A673 (cell line): Measurements from ENCODE around the gene CFAP61. TPM values are rescaled to one million over a fixed set of nuclear protein-coding genes. Genes with fewer than 3 reads are reported as not detected.

Experiments used
- BruUV-seq: library from RNA; stranded (reverse); fragments of 400-500 nt; replicated peaks from 2 replicates; lab custom pipeline; 2021; lab: Mats Ljungman, UMichigan
- CTCF ChIA-PET: fragments of 300-600 bp; sonication (Branson Sonifier 250); formaldehyde crosslinking; loops from one replicate; lab custom pipeline; 2022; ENCODE audit warnings: antibody characterized with exemption; lab: Charles Lee
- POLR2A ChIA-PET: fragments of 300-600 bp; sonication (Branson Sonifier 250); formaldehyde crosslinking; loops from one replicate; lab custom pipeline; 2022; ENCODE audit warnings: antibody characterized with exemption; ENCODE audit not compliant: low non-redundant PET; lab: Charles Lee
- DNase-seq: peaks from one replicate; pipeline ENCODE4 v3.0.0-alpha.2; 2015; ENCODE audit warnings: low spot score
- H3K27ac ChIP-seq: fragments of 200-600 bp; sonication (generic); 2 replicates; pipeline ENCODE4 v1.5.1; 2016; ENCODE audit warnings: mixed run types, low read depth, mild to moderate bottlenecking, mixed read lengths, antibody characterized with exemption, low read length; ENCODE audit not compliant: poor library complexity, severe bottlenecking
- H3K27me3 ChIP-seq: fragments of 200-600 bp; sonication (generic); replicated peaks from 2 replicates; pipeline ENCODE4 v1.6.1; 2017; ENCODE audit warnings: mixed run types, low read depth, mild to moderate bottlenecking, mixed read lengths, antibody characterized with exemption, low read length; ENCODE audit not compliant: insufficient read depth, poor library complexity
- H3K36me3 ChIP-seq: fragments of 200-600 bp; sonication (generic); 2 replicates; pipeline ENCODE4 v1.6.1; 2016; ENCODE audit warnings: mixed run types, mild to moderate bottlenecking, mixed read lengths, antibody characterized with exemption, low read length; ENCODE audit not compliant: insufficient read depth, poor library complexity, severe bottlenecking
- H3K4me1 ChIP-seq: fragments of 200-600 bp; sonication (generic); 2 replicates; pipeline ENCODE4 v1.6.1; 2017; ENCODE audit warnings: mixed run types, mild to moderate bottlenecking, mixed read lengths, antibody characterized with exemption, low read length; ENCODE audit not compliant: insufficient read depth, poor library complexity, severe bottlenecking
- H3K4me3 ChIP-seq: fragments of 200-600 bp; sonication (generic); 2 replicates; pipeline ENCODE4 v1.5.1; 2016; ENCODE audit warnings: low read depth, mixed run types, mild to moderate bottlenecking, mixed read lengths, low read length; ENCODE audit not compliant: poor library complexity, severe bottlenecking
- H3K9me3 ChIP-seq: fragments of 200-600 bp; sonication (generic); 2 replicates; pipeline ENCODE4 v1.6.1; 2016; ENCODE audit warnings: mixed run types, low read depth, mild to moderate bottlenecking, mixed read lengths, antibody characterized with exemption, low read length; ENCODE audit not compliant: poor library complexity, severe bottlenecking
- EZH2 ChIP-seq: fragments of 200-600 bp; sonication (generic); IDR thresholded peaks from 2 replicates; pipeline ENCODE4 v1.6.1; 2017; ENCODE audit warnings: borderline replicate concordance, low read depth, mild to moderate bottlenecking, mixed read lengths, antibody characterized with exemption, low read length; ENCODE audit not compliant: poor library complexity, severe bottlenecking
- intact Hi-C: fragments of 100-400 bp; cut with micrococcal nuclease; formaldehyde crosslinking; loops from one replicate; pipeline ENCODE4 v1.10.0; 2022; ENCODE audit not compliant: unreplicated experiment
- total RNA-seq: library from RNA; stranded (reverse); gene quantifications from 2 replicates; pipeline ENCODE4 v1.2.3, GENCODE V29; 2021
- TF ChIP-seq, protein P1 (sequence below): fragments of 300-800, 200-600 bp; sonication (generic); conservative IDR thresholded peaks from 2 replicates; pipeline ENCODE4 v1.5.1; 2017; ENCODE audit warnings: low read depth, mild to moderate bottlenecking, antibody characterized with exemption, low read length, moderate library complexity, mixed read lengths

The CFAP61 gene
- total RNA-seq, 1 experiment from 2014 or later = not detected

- no peaks in the 10 kb centered on the region for H3K4me1 ChIP-seq
- H3K4me3 ChIP-seq = no peak overlapping the region
- H3K27ac ChIP-seq = no peak overlapping the region
- intact Hi-C loops = no loop called here
- no peaks in the 10 kb centered on the region for H3K36me3 ChIP-seq
- no peak for DNase-seq
- no peaks in the 10 kb centered on the region for H3K9me3 ChIP-seq
- H3K27me3 ChIP-seq = no peaks in the 10 kb centered on the region
- CTCF ChIA-PET = no interaction called here
- POLR2A ChIA-PET = interaction anchor here (0.6 kb wide), 1 partner anchor 143 kb away, joined by 8 read pairs; no protein-coding TSS in a partner anchor
- TF ChIP-seq, protein P1, sequence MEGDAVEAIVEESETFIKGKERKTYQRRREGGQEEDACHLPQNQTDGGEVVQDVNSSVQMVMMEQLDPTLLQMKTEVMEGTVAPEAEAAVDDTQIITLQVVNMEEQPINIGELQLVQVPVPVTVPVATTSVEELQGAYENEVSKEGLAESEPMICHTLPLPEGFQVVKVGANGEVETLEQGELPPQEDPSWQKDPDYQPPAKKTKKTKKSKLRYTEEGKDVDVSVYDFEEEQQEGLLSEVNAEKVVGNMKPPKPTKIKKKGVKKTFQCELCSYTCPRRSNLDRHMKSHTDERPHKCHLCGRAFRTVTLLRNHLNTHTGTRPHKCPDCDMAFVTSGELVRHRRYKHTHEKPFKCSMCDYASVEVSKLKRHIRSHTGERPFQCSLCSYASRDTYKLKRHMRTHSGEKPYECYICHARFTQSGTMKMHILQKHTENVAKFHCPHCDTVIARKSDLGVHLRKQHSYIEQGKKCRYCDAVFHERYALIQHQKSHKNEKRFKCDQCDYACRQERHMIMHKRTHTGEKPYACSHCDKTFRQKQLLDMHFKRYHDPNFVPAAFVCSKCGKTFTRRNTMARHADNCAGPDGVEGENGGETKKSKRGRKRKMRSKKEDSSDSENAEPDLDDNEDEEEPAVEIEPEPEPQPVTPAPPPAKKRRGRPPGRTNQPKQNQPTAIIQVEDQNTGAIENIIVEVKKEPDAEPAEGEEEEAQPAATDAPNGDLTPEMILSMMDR = no peak
- no peak for TF ChIP-seq EZH2
- BruUV-seq = no TSS peak
Measured at GRCh38 chr20:20253039-20253743, 200.9 kb downstream of the CFAP61 start.

GRCh38 chr20:20253744-20254330 lies 201.5 kb downstream of the CFAP61 start:
- TF ChIP-seq, protein P1 = no peak
- TF ChIP-seq EZH2 = no peak
- Histone ChIP-seq H3K4me3 (no peak overlapping the region), H3K9me3 (no peaks in the 10 kb centered on the region), H3K4me1 (no peaks in the 10 kb centered on the region), H3K27ac (no peak overlapping the region), H3K27me3 (no peaks in the 10 kb centered on the region), H3K36me3 (no peaks in the 10 kb centered on the region)
- intact Hi-C loops = no loop called here
- DNase-seq = no peak
- BruUV-seq = no TSS peak
- ChIA-PET POLR2A (interaction anchor here (0.6 kb wide), 1 partner anchor 144 kb away, joined by 8 read pairs; no protein-coding TSS in a partner anchor), CTCF (no interaction called here)

DNA sequence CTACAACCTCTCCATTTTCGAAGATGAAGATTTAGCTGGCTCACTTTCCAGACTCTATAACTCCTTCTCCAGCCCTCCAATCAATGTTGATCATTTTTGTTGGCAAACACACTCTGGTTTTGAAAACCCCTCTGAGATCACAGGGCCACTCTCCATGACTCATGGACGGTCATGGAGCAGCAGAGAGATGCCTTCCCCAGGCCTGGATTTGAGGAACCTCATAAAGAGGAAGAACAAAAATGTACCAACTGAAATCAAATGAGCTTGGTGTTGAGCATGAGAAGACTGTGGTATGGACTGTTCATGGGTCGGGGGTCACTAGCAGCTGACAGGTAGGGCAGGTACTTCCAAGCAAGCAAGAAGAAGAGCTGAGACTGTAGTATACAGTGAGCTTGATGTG lies 202.8 kb downstream of the CFAP61 start:
- peaks cover 4% of the 10 kb centered on the region for H3K27me3 ChIP-seq
- H3K4me3 ChIP-seq = no peak overlapping the region
- ChIA-PET CTCF (no interaction called here), POLR2A (no interaction called here)
- no peak for DNase-seq
- intact Hi-C loops = no loop called here
- H3K36me3 ChIP-seq = no peaks in the 10 kb centered on the region
- H3K9me3 ChIP-seq = no peaks in the 10 kb centered on the region
- no TSS peak for BruUV-seq
- no peak overlapping the region for H3K27ac ChIP-seq
- no peak for TF ChIP-seq EZH2
- TF ChIP-seq, protein P1 = no peak
- no peaks in the 10 kb centered on the region for H3K4me1 ChIP-seq
